Ishikawa (cell line): ENCODE results near the gene DPYSL3.

Experiments used
- CREB1 ChIP-seq: IDR thresholded peaks from 2 replicates; pipeline ENCODE4 v1.6.1; 2012; ENCODE audit warnings: low read depth
- EGR1 ChIP-seq: IDR thresholded peaks from 2 replicates; pipeline ENCODE4 v1.6.1; 2012
- EP300 ChIP-seq: IDR thresholded peaks from 2 replicates; pipeline ENCODE4 v1.6.1; 2012; ENCODE audit warnings: borderline replicate concordance
- RAD21 ChIP-seq: IDR thresholded peaks from 2 replicates; pipeline ENCODE4 v1.6.1; 2012; ENCODE audit warnings: low read depth
- TAF1 ChIP-seq: IDR thresholded peaks from 2 replicates; pipeline ENCODE4 v1.6.1; 2012; ENCODE audit warnings: low read depth, mild to moderate bottlenecking
- TCF12 ChIP-seq: IDR thresholded peaks from 2 replicates; pipeline ENCODE4 v1.6.1; 2012; ENCODE audit warnings: low read depth
- TF ChIP-seq, protein P1 (sequence below): IDR thresholded peaks from 2 replicates; pipeline ENCODE4 v1.6.1; 2012
- TF ChIP-seq, protein P2 (sequence below): IDR thresholded peaks from 2 replicates; pipeline ENCODE4 v1.6.1; 2012

DNA sequence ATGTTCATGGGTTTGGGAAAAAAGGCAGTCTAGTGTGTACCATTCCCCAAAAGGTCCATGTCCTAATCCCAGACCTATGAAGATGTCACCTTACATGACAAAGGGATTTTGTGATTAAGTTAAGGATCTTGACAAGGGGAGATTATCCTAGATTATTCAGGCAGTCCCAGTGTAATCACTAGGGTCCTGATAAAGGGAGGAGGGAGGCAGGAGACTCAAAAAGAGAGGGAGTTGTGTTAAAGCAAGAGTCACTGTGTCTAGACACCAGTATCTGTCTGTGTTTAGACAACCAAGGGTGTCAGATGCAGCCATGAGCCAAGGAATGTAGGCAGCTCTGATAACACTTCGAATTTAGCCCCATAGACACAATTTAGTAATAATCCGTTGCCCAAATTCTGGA lies 49.5 kb downstream of the DPYSL3 start:
- TF ChIP-seq TCF12 (no peak), TAF1 (no peak), RAD21 (no peak), CREB1 (no peak), EGR1 (no peak), EP300 (no peak)
- TF ChIP-seq, protein P1, sequence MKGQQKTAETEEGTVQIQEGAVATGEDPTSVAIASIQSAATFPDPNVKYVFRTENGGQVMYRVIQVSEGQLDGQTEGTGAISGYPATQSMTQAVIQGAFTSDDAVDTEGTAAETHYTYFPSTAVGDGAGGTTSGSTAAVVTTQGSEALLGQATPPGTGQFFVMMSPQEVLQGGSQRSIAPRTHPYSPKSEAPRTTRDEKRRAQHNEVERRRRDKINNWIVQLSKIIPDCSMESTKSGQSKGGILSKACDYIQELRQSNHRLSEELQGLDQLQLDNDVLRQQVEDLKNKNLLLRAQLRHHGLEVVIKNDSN, result no peak
- TF ChIP-seq, protein P2, sequence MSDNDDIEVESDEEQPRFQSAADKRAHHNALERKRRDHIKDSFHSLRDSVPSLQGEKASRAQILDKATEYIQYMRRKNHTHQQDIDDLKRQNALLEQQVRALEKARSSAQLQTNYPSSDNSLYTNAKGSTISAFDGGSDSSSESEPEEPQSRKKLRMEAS, result no peak
